GM12892 (cell line): ENCODE measurements around the gene ADGRG7.

Experiments
- POLR2A ChIP-seq: IDR thresholded peaks from 2 replicates; pipeline ENCODE4 v1.6.1; 2011; ENCODE audit warnings: low read depth, low read length, control low read depth
- TAF1 ChIP-seq: IDR thresholded peaks from 2 replicates; pipeline ENCODE4 v1.6.1; 2011; ENCODE audit warnings: low read depth, mild to moderate bottlenecking, control low read depth, low read length, borderline replicate concordance

- TF ChIP-seq TAF1 (no peak), POLR2A (no peak)
Measured at GRCh38 chr3:100602506-100603444, 6.6 kb upstream of the ADGRG7 start.
